HepG2 (cell line): ENCODE measurements around the gene HLCS. TPM values are rescaled to one million over a fixed set of nuclear protein-coding genes. Genes with fewer than 3 reads are reported as not detected.
A peak's percentile ranks its signal among the peaks of the same experiment; 100 is the strongest.

Experiments used
- JARID2 ChIP-seq: sonication (generic); formaldehyde crosslinking; IDR thresholded peaks from 2 replicates; pipeline ENCODE4 v1.8.1; 2023; ENCODE audit warnings: missing genetic modification reagents, inconsistent platforms; ENCODE audit not compliant: insufficient replicate concordance
- MED1 ChIP-seq: sonication (generic); formaldehyde crosslinking; IDR thresholded peaks from 2 replicates; pipeline ENCODE4 v1.4.0; 2020; ENCODE audit warnings: missing genetic modification reagents
- MTF1 ChIP-seq: sonication (generic); formaldehyde crosslinking; IDR thresholded peaks from 2 replicates; pipeline ENCODE4 v1.5.0; 2020; ENCODE audit warnings: missing genetic modification reagents
- MYNN ChIP-seq: sonication (generic); formaldehyde crosslinking; IDR thresholded peaks from 2 replicates; pipeline ENCODE4 v1.4.0; 2020; ENCODE audit warnings: mild to moderate bottlenecking, low read depth, missing genetic modification reagents
- NAIF1 ChIP-seq: sonication (generic); formaldehyde crosslinking; IDR thresholded peaks from 2 replicates; pipeline ENCODE4 v1.5.0; 2020; ENCODE audit warnings: mild to moderate bottlenecking, missing genetic modification reagents, borderline replicate concordance
- PAXIP1 ChIP-seq: sonication (generic); formaldehyde crosslinking; conservative IDR thresholded peaks from 2 replicates; pipeline ENCODE4 v1.4.0; 2020; ENCODE audit warnings: mild to moderate bottlenecking, missing genetic modification reagents, moderate library complexity
- PHB2 ChIP-seq: fragments of 450-650 bp; IDR thresholded peaks from 2 replicates; pipeline ENCODE4 v1.6.1; 2018; ENCODE audit not compliant: partially characterized antibody
- PRPF4 ChIP-seq: fragments of 200-400 bp; formaldehyde crosslinking; IDR thresholded peaks from 2 replicates; pipeline ENCODE4 v1.6.1; 2016; ENCODE audit warnings: low read length, low read depth; ENCODE audit not compliant: poor library complexity, severe bottlenecking
- RFX5 ChIP-seq: IDR thresholded peaks from 2 replicates; pipeline ENCODE4 v1.6.1; 2011; ENCODE audit warnings: low read depth, low read length, improper control_type of control experiment
- ZNF124 ChIP-seq: sonication (generic); formaldehyde crosslinking; IDR thresholded peaks from 2 replicates; pipeline ENCODE4 v1.4.0; 2020; ENCODE audit warnings: missing genetic modification reagents
- ZNF225 ChIP-seq: sonication (generic); formaldehyde crosslinking; IDR thresholded peaks from 2 replicates; pipeline ENCODE4 v1.4.0; 2020; ENCODE audit warnings: mild to moderate bottlenecking, missing genetic modification reagents
- ZNF350 ChIP-seq: sonication (generic); formaldehyde crosslinking; IDR thresholded peaks from 2 replicates; pipeline ENCODE4 v1.4.0; 2020; ENCODE audit warnings: mild to moderate bottlenecking, low read depth, missing genetic modification reagents, borderline replicate concordance
- ZNF484 ChIP-seq: sonication (generic); formaldehyde crosslinking; IDR thresholded peaks from 2 replicates; pipeline ENCODE4 v1.5.1; 2020; ENCODE audit warnings: mild to moderate bottlenecking, low read depth, missing genetic modification reagents, borderline replicate concordance
- ZNF614 ChIP-seq: IDR thresholded peaks from 2 replicates; pipeline ENCODE4 v1.6.1; 2018; ENCODE audit warnings: missing biosample characterization, missing genetic modification reagents, inconsistent platforms, borderline replicate concordance
- ZNF784 ChIP-seq: sonication (generic); formaldehyde crosslinking; IDR thresholded peaks from 2 replicates; pipeline ENCODE4 v1.5.1; 2020; ENCODE audit warnings: missing genetic modification reagents, mild to moderate bottlenecking, borderline replicate concordance
- polyA plus RNA-seq, 8 experiments: library from polyadenylated mRNA; depleted of rRNA in 3 of 8; stranded (reverse) in 7 of 8; unstranded in 1 of 8; fragments of >200 nt; fragmentation: Illumina TruSeq in 4 of 8; extraction: Trizol in 4 of 8; gene quantifications; 2 replicates each; pipeline versions ENCODE4 v1.2.1 to v1.2.3, GENCODE V29; 2011 to 2016; ENCODE audit warnings: low read depth in 4 of 8, missing spikeins in 1 of 8, mixed read lengths in 1 of 8; ENCODE audit not compliant: insufficient read depth in 1 of 8
- total RNA-seq, 5 experiments: library from RNA; depleted of rRNA; stranded (reverse); fragments of >200 nt; fragmentation: Illumina TruSeq; extraction: Trizol; gene quantifications; 2 replicates each; pipeline ENCODE4 v1.2.3, GENCODE V29; 2016; ENCODE audit warnings: low read depth in 1 of 5
- TF ChIP-seq, protein P1 (sequence below): sonication (generic); formaldehyde crosslinking; conservative IDR thresholded peaks from 2 replicates; pipeline ENCODE4 v1.8.0; 2022; ENCODE audit warnings: low read depth, missing genetic modification reagents
- TF ChIP-seq, protein P2 (sequence below): sonication (generic); formaldehyde crosslinking; IDR thresholded peaks from 2 replicates; pipeline ENCODE4 v1.8.1; 2022; ENCODE audit warnings: low read depth, mild to moderate bottlenecking, missing genetic modification reagents
- TF ChIP-seq, protein P3 (sequence below): sonication (generic); formaldehyde crosslinking; IDR thresholded peaks from 2 replicates; pipeline ENCODE4 v1.4.0; 2020; ENCODE audit warnings: mild to moderate bottlenecking, low read depth, missing genetic modification reagents

HLCS gene
- total and polyA plus RNA-seq, 2 of the 13 experiments (the other 11 are each of a cell fraction or from before 2014, with no cell fraction given), result 7.9 to 12.3 TPM

- TF ChIP-seq ZNF350 (CRISPR knock-in tag) (no peak), PRPF4 (no peak), ZNF784 (CRISPR knock-in tag) (no peak), ZNF124 (CRISPR knock-in tag) (no peak), ZNF614 (CRISPR knock-in tag) (no peak), PHB2 (no peak), NAIF1 (CRISPR knock-in tag) (no peak), ZNF225 (CRISPR knock-in tag) (no peak), MTF1 (CRISPR knock-in tag) (no peak), PAXIP1 (CRISPR knock-in tag) (peak; percentile 60), MYNN (CRISPR knock-in tag) (no peak), JARID2 (no peak), MED1 (CRISPR knock-in tag) (peak; percentile 35; the same call in 1 of the 2 replicates), RFX5 (no peak), ZNF484 (CRISPR knock-in tag) (no peak)
- TF ChIP-seq, protein P1, sequence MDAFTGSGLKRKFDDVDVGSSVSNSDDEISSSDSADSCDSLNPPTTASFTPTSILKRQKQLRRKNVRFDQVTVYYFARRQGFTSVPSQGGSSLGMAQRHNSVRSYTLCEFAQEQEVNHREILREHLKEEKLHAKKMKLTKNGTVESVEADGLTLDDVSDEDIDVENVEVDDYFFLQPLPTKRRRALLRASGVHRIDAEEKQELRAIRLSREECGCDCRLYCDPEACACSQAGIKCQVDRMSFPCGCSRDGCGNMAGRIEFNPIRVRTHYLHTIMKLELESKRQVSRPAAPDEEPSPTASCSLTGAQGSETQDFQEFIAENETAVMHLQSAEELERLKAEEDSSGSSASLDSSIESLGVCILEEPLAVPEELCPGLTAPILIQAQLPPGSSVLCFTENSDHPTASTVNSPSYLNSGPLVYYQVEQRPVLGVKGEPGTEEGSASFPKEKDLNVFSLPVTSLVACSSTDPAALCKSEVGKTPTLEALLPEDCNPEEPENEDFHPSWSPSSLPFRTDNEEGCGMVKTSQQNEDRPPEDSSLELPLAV (CRISPR knock-in tag), result no peak
- TF ChIP-seq, protein P2, sequence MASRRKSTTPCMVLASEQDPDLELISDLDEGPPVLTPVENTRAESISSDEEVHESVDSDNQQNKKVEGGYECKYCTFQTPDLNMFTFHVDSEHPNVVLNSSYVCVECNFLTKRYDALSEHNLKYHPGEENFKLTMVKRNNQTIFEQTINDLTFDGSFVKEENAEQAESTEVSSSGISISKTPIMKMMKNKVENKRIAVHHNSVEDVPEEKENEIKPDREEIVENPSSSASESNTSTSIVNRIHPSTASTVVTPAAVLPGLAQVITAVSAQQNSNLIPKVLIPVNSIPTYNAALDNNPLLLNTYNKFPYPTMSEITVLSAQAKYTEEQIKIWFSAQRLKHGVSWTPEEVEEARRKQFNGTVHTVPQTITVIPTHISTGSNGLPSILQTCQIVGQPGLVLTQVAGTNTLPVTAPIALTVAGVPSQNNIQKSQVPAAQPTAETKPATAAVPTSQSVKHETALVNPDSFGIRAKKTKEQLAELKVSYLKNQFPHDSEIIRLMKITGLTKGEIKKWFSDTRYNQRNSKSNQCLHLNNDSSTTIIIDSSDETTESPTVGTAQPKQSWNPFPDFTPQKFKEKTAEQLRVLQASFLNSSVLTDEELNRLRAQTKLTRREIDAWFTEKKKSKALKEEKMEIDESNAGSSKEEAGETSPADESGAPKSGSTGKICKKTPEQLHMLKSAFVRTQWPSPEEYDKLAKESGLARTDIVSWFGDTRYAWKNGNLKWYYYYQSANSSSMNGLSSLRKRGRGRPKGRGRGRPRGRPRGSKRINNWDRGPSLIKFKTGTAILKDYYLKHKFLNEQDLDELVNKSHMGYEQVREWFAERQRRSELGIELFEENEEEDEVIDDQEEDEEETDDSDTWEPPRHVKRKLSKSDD, result no peak
- TF ChIP-seq, protein P3, sequence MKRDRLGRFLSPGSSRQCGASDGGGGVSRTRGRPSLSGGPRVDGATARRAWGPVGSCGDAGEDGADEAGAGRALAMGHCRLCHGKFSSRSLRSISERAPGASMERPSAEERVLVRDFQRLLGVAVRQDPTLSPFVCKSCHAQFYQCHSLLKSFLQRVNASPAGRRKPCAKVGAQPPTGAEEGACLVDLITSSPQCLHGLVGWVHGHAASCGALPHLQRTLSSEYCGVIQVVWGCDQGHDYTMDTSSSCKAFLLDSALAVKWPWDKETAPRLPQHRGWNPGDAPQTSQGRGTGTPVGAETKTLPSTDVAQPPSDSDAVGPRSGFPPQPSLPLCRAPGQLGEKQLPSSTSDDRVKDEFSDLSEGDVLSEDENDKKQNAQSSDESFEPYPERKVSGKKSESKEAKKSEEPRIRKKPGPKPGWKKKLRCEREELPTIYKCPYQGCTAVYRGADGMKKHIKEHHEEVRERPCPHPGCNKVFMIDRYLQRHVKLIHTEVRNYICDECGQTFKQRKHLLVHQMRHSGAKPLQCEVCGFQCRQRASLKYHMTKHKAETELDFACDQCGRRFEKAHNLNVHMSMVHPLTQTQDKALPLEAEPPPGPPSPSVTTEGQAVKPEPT, result no peak
Measured at GRCh38 chr21:36863260-36863659, 103.2 kb downstream of the HLCS start (continued).
